HG03060 (cell line): Measurements from ENCODE around the gene COX7A2L.
"Not testable (repeated sequence)": the region's sequence is repeated elsewhere in the genome, so short reads cannot be mapped to it uniquely, and the experiment has no call there.

Source experiments
- ATAC-seq: cut with Tn5 transposase; IDR thresholded peaks from one replicate; pipeline ENCODE4 v1.9.1; 2021; ENCODE audit warnings: low read depth, moderate number of reproducible peaks; ENCODE audit not compliant: unreplicated experiment

Gene COX7A2L

DNA sequence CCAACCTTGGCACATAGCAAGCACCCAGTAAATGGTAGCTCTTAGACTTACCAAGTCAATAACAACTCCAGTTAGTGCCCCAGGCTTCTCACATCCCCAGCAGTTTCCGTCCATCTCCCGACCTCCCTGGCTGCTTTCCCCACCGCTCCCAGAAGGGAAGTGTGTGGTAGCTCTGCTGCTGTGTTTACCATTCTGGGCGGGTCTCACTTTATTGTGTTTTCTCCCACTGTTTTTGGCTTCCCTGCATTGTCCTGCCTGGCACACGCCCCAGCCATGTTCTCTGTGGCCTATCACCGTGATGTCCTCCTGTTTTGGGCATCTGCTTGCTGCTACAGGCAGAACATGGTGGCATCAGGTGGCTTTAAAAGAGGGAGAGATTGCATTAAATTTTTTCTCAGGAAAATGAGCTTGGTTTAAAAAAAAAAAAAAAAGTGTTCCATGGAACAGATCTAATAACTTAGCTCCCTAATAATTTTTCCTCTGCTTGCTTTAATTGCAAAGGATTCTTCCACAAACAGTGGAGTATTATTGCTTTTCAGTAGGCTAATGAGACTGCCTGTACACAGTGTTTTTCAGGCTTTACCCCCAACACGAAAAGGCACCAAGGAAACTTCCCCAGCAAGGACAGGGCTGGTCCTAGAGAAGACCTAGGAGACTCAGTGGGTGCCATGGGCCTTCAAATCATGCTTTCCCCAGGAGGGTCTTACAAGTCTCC, 8.0 kb upstream of the COX7A2L start:
- ATAC-seq, result no peak

GRCh38 chr2:42367835-42368234, 6.8 kb upstream of the COX7A2L start:
- no peak for ATAC-seq

- ATAC-seq, result no peak
Measured at GRCh38 chr2:42366411-42366810, 5.4 kb upstream of the COX7A2L start.

- ATAC-seq, result no peak
Measured at GRCh38 chr2:42364658-42365057, 3.6 kb upstream of the COX7A2L start.

GRCh38 chr2:42363413-42363812, 2.4 kb upstream of the COX7A2L start:
- ATAC-seq, result no peak

DNA sequence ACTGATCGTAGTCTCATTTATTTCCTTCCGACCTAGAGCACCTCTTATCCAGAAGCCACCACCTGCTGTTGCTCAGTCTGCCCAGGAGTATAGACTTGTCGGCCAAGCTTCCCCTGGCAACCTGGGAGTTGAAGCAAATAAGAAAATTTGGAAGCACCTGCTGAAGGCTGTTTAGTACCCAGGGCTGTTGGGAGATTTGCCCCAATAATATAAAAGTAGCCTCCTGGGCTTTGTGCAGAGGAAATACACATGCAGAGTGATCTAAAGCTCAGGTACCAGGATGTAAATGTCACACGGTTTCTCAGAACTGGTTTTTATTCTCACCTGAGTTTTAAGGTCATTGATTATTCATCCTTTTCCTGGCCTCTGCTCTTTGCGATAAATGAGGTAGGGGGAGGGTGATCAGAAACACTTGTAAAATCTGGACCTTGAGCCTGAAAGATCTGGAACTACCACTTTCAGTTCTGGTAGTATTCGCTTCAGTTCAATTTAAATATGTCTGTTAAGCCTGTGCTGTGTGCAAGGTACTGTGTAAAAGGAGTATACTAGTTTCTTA, 789 bp upstream of the COX7A2L start:
- ATAC-seq, result no peak

DNA sequence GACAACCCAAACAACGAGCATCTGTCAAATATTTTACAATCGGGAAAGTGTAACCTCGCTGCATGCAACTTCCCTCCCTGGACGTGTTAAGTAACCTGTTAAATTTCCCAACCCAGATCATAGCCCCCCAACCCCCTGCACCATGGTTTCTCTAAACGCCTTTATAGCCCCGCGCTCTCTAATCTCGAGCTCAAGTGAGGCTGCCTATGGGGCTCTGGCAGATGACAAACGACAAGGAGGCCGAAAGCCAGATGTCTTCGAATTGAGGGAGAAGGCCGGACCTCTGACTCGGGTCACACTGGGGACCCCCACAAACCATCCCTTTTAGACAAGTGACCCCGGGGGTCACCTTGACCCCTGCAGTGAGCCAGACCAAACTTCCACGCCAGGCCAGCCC, 526 bp downstream of the COX7A2L start:
- no peak for ATAC-seq

GRCh38 chr2:42359965-42360483, 993 bp downstream of the COX7A2L start:
- ATAC-seq, result no peak

- ATAC-seq, result no peak
Measured at GRCh38 chr2:42359304-42359964, 1.6 kb downstream of the COX7A2L start.

DNA sequence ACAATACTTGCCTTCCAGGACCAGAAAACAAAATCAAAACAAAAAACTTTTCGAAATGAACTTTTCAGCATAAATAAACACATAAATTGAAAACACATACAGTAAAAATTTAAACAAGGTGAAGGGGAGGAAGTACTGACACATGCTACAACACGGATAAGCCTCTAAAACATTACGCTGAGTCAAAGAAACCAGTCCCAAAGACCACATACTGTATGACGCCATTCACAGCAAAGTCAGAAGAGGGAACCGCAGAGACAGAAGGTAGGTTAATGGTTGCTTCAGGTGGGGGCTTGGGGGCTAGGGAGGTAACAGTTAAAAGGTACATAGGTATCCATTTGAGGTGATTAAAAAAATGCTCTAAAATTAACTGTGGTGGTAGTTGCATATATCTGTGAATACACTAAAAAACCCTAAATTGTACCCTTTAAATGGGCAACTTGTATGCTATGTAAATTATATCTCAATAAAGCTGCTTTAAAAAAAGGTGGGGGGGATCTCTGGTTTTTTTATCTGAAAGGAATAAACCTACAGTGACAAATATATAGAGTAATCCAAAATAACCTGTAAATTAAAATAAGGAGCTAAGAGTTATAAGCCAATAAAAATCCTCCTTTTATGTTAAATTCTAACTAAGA, 7.1 kb downstream of the COX7A2L start:
- ATAC-seq, result no peak

GRCh38 chr2:42351864-42352263, 9.2 kb downstream of the COX7A2L start:
- ATAC-seq, result no peak

GRCh38 chr2:42350434-42351063, 10.5 kb downstream of the COX7A2L start:
- no peak for ATAC-seq

DNA sequence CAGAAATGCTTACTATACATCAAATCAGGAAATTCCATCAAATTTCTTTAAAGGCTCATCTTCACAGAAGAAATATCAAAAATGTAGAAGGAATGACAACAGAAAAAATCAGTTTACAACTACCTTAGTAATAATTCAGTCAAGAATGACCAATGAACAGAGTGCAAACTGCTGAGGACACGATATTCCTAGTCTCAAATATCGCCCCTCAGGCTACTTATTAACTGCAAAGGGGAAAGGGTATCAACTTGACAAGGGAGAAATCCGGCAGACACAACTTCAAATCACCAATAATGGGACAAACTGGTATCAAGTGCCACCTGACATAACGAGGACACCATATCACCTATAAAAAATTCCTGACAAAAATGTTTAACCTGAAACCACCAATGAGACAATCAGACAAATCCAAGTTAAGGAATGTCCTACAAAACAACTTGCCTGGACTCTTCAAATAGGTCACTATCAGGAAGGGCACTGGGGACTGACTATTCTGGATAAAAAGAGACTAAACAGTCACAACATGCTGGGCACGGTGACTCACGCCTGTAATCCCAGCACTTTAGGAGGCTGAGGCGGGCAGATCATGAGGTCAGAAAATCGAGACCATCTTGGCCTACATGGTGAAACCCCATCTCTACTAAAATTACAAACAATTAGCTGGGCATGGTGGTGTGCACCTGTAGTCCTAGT, 12.8 kb downstream of the COX7A2L start:
- ATAC-seq, result no peak

- ATAC-seq, result not testable (repeated sequence)
Measured at GRCh38 chr2:42347518-42347917, 13.5 kb downstream of the COX7A2L start.

- not testable (repeated sequence) for ATAC-seq
Measured at GRCh38 chr2:42346856-42347255, 14.2 kb downstream of the COX7A2L start.

- ATAC-seq, result no peak
Measured at GRCh38 chr2:42345986-42346385, 15.0 kb downstream of the COX7A2L start.

- no peak for ATAC-seq
Measured at GRCh38 chr2:42342795-42343241, 18.2 kb downstream of the COX7A2L start.

DNA sequence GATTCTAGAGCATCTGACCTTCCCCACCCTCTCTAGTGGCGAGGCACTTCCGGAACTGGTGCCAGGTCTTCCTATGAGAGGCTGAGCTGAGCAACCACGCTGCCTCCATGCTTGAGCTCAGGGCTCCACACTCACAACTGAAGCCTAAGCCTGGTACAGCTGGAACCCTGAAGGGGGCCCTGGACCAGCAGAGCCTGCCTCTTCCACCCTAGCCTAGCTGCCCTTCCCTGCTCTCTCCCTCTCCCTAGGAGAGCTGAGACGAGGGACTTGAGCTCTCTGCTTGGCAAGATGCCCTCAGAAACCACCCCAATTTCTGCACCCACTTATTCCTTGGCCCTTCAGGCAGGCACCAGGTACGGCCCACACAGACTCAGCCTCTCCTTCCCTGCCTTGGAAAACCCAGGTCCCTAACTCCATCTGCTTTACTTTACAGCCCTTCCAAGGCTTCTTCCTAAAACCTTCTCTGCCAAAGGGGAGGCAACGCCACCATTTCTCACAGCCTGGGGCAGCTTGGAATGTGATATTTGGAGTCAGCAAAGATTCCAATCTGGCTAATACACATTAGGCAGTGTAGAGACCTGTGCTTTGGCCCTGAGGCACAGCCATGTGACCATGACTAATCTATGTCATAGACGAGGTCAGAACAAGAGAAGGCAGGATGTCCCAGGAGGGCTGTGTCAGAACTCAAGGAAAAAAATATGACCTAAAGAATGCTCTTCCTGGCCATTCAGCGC, 18.8 kb downstream of the COX7A2L start:
- ATAC-seq, result peak; percentile 60

DNA sequence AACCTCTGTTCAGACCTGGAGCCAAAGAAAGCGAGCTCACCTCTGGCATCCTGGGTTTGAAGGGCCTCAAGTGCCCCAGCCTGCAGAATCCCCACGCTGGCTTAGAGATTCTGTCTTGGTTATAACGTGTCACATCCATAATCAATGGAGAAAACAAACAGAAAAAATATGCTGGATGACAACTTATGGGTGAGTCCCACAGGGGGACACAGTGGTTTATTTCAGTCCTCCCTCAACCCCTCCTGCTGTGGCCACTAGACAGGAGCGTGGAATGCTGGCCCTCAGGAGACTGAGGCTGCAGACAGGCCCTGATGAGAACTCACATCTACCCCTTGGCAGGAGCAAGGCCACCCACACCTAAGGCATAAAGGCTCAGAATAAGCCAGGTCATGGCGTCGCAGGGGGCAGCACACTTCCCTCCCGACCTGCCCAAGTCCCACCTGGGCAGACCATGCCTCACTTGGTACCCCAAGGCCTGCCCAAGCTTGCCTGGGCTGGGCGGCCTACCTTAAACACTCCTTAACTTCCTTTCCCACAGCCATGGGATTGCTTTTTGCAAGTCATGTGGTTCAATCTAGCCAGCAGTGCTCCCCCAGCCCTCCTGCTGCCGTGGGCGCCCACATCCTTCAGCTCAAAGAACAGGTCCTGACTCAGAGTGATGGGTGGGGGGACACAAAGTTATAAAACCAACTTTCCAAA, 19.9 kb downstream of the COX7A2L start:
- no peak for ATAC-seq
